ENCODE measurements around the gene FHAD1.

DNA sequence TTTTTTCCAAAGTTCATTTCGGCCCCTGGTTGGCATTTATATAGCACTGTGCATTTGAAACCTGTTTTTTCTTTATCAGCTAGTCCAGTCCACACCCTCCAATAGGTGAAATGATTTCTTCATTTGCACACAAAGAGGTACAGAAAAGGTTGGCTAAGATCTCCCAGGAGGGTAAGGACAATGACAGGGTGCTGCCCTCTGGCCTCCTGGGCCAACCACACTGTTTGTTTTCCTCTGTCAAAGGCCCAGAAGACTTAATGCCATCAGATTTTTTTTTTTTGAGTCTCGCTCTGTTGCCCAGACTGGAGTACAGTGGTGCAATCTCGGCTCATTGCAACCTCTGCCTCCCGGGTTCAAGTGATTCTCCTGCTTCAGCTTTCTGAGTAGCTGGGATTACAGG, 92.5 kb downstream of the FHAD1 start:
- no peak for TF ChIP-seq EP300 (IDR thresholded peaks at IDR 0.05)
- TF ChIP-seq, protein P1, sequence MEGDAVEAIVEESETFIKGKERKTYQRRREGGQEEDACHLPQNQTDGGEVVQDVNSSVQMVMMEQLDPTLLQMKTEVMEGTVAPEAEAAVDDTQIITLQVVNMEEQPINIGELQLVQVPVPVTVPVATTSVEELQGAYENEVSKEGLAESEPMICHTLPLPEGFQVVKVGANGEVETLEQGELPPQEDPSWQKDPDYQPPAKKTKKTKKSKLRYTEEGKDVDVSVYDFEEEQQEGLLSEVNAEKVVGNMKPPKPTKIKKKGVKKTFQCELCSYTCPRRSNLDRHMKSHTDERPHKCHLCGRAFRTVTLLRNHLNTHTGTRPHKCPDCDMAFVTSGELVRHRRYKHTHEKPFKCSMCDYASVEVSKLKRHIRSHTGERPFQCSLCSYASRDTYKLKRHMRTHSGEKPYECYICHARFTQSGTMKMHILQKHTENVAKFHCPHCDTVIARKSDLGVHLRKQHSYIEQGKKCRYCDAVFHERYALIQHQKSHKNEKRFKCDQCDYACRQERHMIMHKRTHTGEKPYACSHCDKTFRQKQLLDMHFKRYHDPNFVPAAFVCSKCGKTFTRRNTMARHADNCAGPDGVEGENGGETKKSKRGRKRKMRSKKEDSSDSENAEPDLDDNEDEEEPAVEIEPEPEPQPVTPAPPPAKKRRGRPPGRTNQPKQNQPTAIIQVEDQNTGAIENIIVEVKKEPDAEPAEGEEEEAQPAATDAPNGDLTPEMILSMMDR (IDR thresholded peaks at IDR 0.05), result no peak

Measured in esophagus muscularis mucosa (tissue), 3 donors.